Measurements from ENCODE around the gene CYGB.
A peak's percentile ranks its signal among the peaks of the same experiment; 100 is the strongest.

GRCh38 chr17:76586741-76587487 is 49.4 kb upstream of the CYGB start:
- no peak for TF ChIP-seq YY1 (tag by site-specific recombination; IDR thresholded peaks at IDR 0.05)
- no peak for TF ChIP-seq CTCF (tag by site-specific recombination; IDR thresholded peaks at IDR 0.05)
- TF ChIP-seq SP2 (tag by site-specific recombination; IDR thresholded peaks at IDR 0.05), result peak; percentile 52
- TF ChIP-seq ZSCAN30 (tag by site-specific recombination; IDR thresholded peaks at IDR 0.05), result no peak
- TF ChIP-seq REST (tag by site-specific recombination; IDR thresholded peaks at IDR 0.05), result no peak
- no peak for TF ChIP-seq MEIS1 (CRISPR knock-in tag; IDR thresholded peaks at IDR 0.05; ENCODE audit: borderline replicate concordance)
- peak; percentile 57; the same call in 1 of the 2 replicates for TF ChIP-seq ZNF121 (tag by site-specific recombination; IDR thresholded peaks at IDR 0.05)
- no peak for TF ChIP-seq ZXDB (tag by site-specific recombination; IDR thresholded peaks at IDR 0.05)
- peak; percentile 49; the same call in 1 of the 2 replicates for TF ChIP-seq ZBTB20 (tag by site-specific recombination; IDR thresholded peaks at IDR 0.05)
- 0 out of 2 replicates have a peak, but pooled peaks have one; percentile 53 for TF ChIP-seq ZSCAN23 (tag by site-specific recombination; IDR thresholded peaks at IDR 0.05)
- no peak for TF ChIP-seq ATF2 (tag by site-specific recombination; IDR thresholded peaks at IDR 0.05; ENCODE audit: low read depth)
- TF ChIP-seq ZSCAN4 (tag by site-specific recombination; IDR thresholded peaks at IDR 0.05), result no peak
